Testis (tissue), 3 donors: ENCODE measurements around the gene MYF5. TPM values are rescaled to one million over a fixed set of nuclear protein-coding genes. Genes with fewer than 3 reads are reported as not detected.

ENCODE experiments used
- DNase-seq: peaks from one replicate; pipeline ENCODE4 v3.0.0-alpha.2; 2019
- H3K27ac ChIP-seq, 2 donors: fragments of 200-600 bp; sonication (generic); one replicate each; pipeline ENCODE4 v1.5.1; 2019
- H3K27me3 ChIP-seq: fragments of 200-600 bp; sonication (generic); one replicate; pipeline ENCODE4 v1.5.1; 2019
- H3K36me3 ChIP-seq: fragments of 200-600 bp; sonication (generic); one replicate; pipeline ENCODE4 v1.5.1; 2017; ENCODE audit warnings: low read depth; ENCODE audit errors: missing control alignments
- H3K4me1 ChIP-seq: fragments of 200-600 bp; sonication (generic); one replicate; pipeline ENCODE4 v1.5.1; 2019
- H3K4me3 ChIP-seq, 2 donors: fragments of 200-600 bp; sonication (generic); one replicate each; pipeline ENCODE4 v1.5.1; 2017 to 2019
- H3K9me3 ChIP-seq: fragments of 200-600 bp; sonication (generic); one replicate; pipeline ENCODE4 v1.5.1; 2017
- CTCF ChIP-seq, 3 experiments: fragments of 450-650 bp in 2 of 3; fragments of 200-600 bp in 1 of 3; sonication (generic) in 1 of 3; IDR thresholded peaks; one replicate each; pipeline ENCODE4 v1.5.1; 2016 to 2019; ENCODE audit warnings: antibody characterized with exemption in 3 of 3, mild to moderate bottlenecking in 2 of 3, moderate library complexity in 1 of 3
- POLR2A ChIP-seq: fragments of 450-650 bp; IDR thresholded peaks from one replicate; pipeline ENCODE4 v1.6.1; 2017; ENCODE audit warnings: antibody characterized with exemption, mild to moderate bottlenecking, moderate library complexity
- WGBS, 2 donors: methylation state at CpG; one replicate each; pipeline ENCODE4 v1.1.5; 2018; 5-methylcytosine and 5-hydroxymethylcytosine counted together
- intact Hi-C: fragments of 100-400 bp; cut with DNase I; formaldehyde crosslinking; loops from one replicate; pipeline ENCODE4 v1.15.1; 2023; ENCODE audit warnings: low total_unique reads
- polyA plus RNA-seq: library from polyadenylated mRNA; stranded (reverse); fragments of 350-450 nt; fragmentation: Illumina TruSeq; extraction: RNeasy Lipid Tissue Mini Kit (QIAGEN cat#74804); gene quantifications from one replicate; pipeline ENCODE4 v1.2.3, GENCODE V29; 2014; ENCODE audit warnings: low read depth, low replicate concordance; ENCODE audit not compliant: insufficient read depth
- total RNA-seq, 2 donors: library from RNA; depleted of rRNA; stranded (reverse); fragments of >200 nt; gene quantifications; one replicate each; pipeline ENCODE4 v1.2.3, GENCODE V29; 2016

The MYF5 gene
- total and polyA plus RNA-seq, 3 donors from 2014 or later, result not detected

DNA sequence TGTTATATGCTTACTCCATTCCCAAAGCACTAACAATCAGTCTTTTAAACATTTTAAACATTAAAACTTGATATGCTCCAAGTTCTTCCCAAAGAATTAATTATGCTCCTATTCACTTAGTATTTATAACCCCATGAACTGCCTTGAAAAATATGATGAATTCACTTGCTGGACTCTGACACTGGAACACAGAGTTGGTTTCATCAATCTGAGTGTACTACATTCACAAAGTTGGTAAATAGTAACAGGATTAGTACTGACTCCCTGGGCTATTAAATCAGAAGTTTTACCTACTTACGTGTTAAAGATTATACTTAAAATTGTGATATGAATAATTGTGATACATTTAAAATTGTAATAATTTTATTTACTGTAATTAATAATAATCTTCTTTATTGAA lies 26.6 kb upstream of the MYF5 start:
- TF ChIP-seq CTCF (IDR thresholded peaks at IDR 0.05), result no peak
- TF ChIP-seq POLR2A, result no peak
- 76 to 86% methylated on average over 1 of the region's 1 CpG for WGBS, 2 donors

DNA sequence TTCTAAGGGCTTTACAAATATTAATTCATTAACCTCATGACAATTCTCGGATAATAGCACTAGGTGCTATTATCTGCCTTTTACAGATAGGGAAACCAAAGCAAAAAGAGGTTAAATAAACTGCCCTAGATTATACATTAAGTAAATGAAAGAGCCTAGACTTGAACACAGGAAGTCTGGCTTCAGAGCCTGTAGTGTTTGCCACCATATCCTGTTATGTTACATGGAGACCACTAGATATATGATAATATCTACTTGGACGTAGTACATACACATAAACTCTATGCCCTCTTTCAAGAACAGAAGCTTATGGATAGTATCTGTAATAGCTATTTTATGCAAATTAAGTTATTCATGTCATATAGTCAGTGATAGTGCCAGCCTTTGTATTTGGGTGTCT lies 26.2 kb upstream of the MYF5 start:
- H3K9me3 ChIP-seq, result no peaks in the 10 kb centered on the region

More for the DNA sequence above, 26.6 kb upstream of the MYF5 start:
- Histone ChIP-seq H3K4me3 (no peak overlapping the region), H3K27ac (no peak overlapping the region), H3K36me3 (no peaks in the 10 kb centered on the region), H3K9me3 (no peaks in the 10 kb centered on the region), H3K4me1 (no peaks in the 10 kb centered on the region), H3K27me3 (no peaks in the 10 kb centered on the region)
- intact Hi-C loops, result no loop called here
- no peak for DNase-seq

GRCh38 chr12:80692114-80692513 lies 24.6 kb upstream of the MYF5 start:
- H3K9me3 ChIP-seq, result no peaks in the 10 kb centered on the region
- DNase-seq, result no peak
- no peak overlapping the region for H3K27ac ChIP-seq
- H3K4me1 ChIP-seq, result no peaks in the 10 kb centered on the region
- H3K4me3 ChIP-seq, result no peak overlapping the region
- intact Hi-C loops, result no loop called here
- no peaks in the 10 kb centered on the region for H3K27me3 ChIP-seq
- TF ChIP-seq CTCF (IDR thresholded peaks at IDR 0.05) (no peak), POLR2A (no peak)
- H3K36me3 ChIP-seq, result no peaks in the 10 kb centered on the region
- 92 to 100% methylated on average over 1 of the region's 1 CpG for WGBS, 2 donors

More for the DNA sequence above, 26.2 kb upstream of the MYF5 start:
- intact Hi-C loops, result no loop called here
- no peaks in the 10 kb centered on the region for H3K4me1 ChIP-seq
- H3K27ac ChIP-seq, result no peak overlapping the region
- no peak for DNase-seq
- H3K27me3 ChIP-seq, result no peaks in the 10 kb centered on the region
- TF ChIP-seq CTCF (IDR thresholded peaks at IDR 0.05) (no peak), POLR2A (no peak)
- H3K4me3 ChIP-seq, result no peak overlapping the region
- no peaks in the 10 kb centered on the region for H3K36me3 ChIP-seq
- WGBS, 2 donors, result 75 to 83% methylated on average over 2 of the region's 2 CpGs

GRCh38 chr12:80697270-80697887 lies 19.3 kb upstream of the MYF5 start:
- no peak overlapping the region for H3K27ac ChIP-seq
- no peaks in the 10 kb centered on the region for H3K36me3 ChIP-seq
- TF ChIP-seq POLR2A, result no peak
- no peak for TF ChIP-seq CTCF (IDR thresholded peaks at IDR 0.05)
- WGBS, 2 donors, result 82 to 83% methylated on average over 2 of the region's 2 CpGs
- H3K9me3 ChIP-seq, result no peaks in the 10 kb centered on the region
- no peak overlapping the region for H3K4me3 ChIP-seq
- no peak for DNase-seq
- no peaks in the 10 kb centered on the region for H3K4me1 ChIP-seq
- no peaks in the 10 kb centered on the region for H3K27me3 ChIP-seq
- intact Hi-C loops, result no loop called here

DNA sequence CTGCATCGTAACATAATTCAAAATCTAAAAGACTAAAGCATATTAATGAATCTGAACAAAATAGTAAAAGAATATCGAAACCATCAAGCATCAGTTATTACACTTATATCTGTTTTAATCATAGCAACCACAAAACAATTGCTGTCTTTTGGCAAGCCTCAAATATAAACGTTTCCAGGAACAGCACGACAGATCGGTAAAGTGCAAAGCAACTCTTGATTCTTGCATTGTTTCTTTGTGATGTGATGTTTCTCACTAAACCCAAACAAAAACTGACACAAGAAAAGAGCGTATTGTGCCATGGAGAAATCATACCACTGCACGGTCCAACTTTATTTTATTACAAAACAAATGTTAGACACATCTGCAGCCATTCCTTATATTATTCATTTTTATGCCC lies 18.5 kb upstream of the MYF5 start:
- no peak for TF ChIP-seq CTCF (IDR thresholded peaks at IDR 0.05)
- no peak for TF ChIP-seq POLR2A
- intact Hi-C loops, result no loop called here
- WGBS, 2 donors, result 83 to 86% methylated on average over 7 of the region's 7 CpGs

More for the DNA sequence above, 18.5 kb upstream of the MYF5 start:
- Histone ChIP-seq H3K4me3 (no peak overlapping the region), H3K9me3 (no peaks in the 10 kb centered on the region), H3K27me3 (no peaks in the 10 kb centered on the region), H3K4me1 (no peaks in the 10 kb centered on the region), H3K36me3 (no peaks in the 10 kb centered on the region), H3K27ac (no peak overlapping the region)
- DNase-seq, result no peak
